GM21528 (cell line): ENCODE results near the gene DLX5.

Experiments
- ATAC-seq: cut with Tn5 transposase; IDR thresholded peaks from one replicate; pipeline ENCODE4 v1.9.1; 2021; ENCODE audit warnings: mild to moderate bottlenecking, moderate library complexity; ENCODE audit not compliant: unreplicated experiment, low FRiP score

DLX5 gene

DNA sequence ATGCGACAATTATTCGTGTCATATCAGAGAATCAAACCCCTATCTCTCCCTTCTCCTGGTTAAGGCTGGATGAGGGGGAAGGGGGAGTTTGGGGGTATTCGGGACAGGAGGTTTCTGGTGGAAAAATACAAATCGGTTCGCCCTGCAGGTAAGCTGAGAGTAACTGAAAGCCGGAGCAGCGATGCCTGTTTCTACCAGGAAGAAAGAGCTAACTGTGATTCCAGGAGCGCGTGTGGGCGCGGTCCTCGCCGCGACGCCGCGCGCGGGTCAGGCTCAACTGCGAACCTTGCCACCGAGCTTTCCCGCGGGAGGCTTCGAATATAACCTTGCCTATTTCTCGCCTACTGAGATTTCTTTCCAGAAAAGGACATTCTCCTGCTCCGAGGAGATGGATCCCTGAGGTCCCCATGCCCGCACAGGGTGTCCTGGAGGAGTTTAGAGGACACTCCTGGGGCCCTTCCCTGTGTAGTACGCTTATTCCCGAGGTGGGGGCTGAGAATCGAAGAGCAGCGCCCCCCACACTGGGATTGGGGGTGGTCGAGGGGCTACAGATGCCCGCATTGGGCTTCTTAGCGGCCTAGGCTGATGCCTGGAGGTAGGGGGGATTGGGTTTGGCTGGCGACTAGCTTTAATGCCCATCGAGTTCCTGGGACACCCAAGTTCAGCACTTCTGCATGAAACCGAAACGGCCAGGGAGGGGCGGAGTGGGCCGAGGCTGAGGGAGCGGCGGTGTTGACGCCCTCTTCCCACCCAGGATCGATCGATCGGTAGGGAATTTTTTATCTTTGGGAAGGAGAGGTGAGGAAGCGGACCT is 32.2 kb downstream of the DLX5 start:
- ATAC-seq = no peak

GRCh38 chr7:96991546-96992191 is 33.0 kb downstream of the DLX5 start:
- no peak for ATAC-seq

- ATAC-seq = no peak
Measured at GRCh38 chr7:96989859-96990317, 34.7 kb downstream of the DLX5 start.

- ATAC-seq = no peak
Measured at GRCh38 chr7:96989241-96989858, 35.3 kb downstream of the DLX5 start.

DNA sequence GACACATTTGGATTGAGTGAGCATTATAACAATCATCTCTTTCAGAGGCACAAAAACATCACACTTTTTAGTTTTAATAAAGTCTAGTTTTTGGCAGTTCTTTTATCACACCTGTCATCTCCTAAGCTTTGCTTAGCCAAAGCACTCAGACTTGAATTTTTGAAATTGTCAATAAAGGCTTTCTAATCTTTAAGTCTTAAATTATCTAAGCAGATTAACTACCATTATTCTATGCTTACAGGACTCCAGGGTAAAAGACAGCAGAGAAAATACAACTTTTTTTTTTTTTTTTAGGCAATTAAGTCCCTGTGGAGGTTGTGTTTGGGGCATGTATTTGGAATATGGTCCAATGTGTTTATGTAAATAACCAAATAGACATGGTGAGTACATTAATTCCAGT is 36.9 kb downstream of the DLX5 start:
- no peak for ATAC-seq

- ATAC-seq = no peak
Measured at GRCh38 chr7:96986901-96987300, 37.7 kb downstream of the DLX5 start.

DNA sequence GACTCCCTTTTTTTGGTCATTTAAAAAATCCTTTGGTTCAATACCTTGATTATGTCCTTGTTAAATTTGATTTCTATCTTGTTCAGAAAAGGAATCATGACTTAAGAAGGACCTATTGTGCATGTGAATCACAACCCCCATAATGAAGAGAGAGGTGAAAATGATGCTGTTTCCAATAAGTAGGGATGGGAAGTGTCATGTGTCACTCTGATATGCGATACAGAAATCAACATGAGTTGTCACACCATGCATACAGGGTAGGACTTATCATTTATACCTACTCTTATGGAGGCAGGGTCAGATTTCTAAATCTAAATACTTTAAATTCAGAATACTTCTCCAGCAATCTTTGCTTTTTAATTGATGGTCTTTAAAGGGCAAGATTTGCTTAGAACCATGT is 38.6 kb downstream of the DLX5 start:
- ATAC-seq = no peak

GRCh38 chr7:96982586-96982985 is 42.0 kb downstream of the DLX5 start:
- no peak for ATAC-seq

DNA sequence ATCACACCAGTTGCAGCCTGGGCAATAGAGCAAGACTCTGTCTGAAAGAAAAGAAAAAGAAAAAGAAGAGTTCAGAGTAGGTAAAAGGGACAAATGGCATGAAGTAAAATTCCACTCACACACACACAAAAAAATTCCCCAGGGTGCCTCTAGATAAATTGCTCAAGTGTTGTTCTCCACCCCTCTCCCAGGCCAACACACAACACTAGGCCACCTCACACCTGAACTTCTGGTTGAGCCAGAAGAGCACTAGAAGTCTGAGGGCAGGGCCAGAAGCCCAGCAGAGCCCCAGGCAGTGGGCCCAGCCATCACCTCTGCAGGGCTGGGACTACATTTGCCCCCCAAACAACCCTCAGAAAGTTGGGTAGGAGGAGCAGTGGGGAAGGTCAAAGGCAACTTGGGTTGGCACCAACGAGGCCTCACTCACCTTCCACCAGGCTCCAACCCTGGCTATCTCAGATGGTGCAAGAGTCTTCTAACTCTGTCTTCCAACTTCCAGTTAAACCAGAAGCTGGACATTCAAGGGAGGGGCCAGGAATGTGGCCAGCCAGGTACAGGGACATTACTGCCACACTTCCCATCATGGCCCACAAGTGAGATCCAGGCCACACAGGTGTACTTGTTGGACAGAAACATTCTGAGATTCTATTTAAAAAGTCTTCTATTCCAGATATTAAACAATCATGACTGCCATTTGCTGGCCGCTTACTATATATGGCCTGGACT is 44.9 kb downstream of the DLX5 start:
- no peak for ATAC-seq

GRCh38 chr7:96977445-96977844 is 47.2 kb downstream of the DLX5 start:
- ATAC-seq = no peak

DNA sequence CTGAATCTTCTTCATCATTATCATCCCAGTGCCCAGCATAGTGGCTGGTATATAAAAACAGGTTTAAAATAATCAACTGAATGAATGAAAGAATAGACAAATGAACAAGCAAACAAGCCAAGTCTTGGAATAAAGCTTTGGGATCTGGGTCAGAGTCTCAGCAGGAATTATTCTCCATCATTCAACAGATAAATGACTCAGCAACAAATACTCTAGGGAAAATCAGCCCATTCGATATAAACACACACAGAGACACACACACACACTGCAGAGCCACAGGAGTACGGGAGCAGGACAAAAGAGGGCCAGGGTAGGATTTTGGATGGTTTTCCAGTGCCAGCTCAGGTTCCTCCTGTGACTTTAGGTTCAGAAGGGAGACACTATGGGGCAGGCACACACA is 48.5 kb downstream of the DLX5 start:
- ATAC-seq = no peak

GRCh38 chr7:96973986-96974385 is 50.6 kb downstream of the DLX5 start:
- no peak for ATAC-seq

DNA sequence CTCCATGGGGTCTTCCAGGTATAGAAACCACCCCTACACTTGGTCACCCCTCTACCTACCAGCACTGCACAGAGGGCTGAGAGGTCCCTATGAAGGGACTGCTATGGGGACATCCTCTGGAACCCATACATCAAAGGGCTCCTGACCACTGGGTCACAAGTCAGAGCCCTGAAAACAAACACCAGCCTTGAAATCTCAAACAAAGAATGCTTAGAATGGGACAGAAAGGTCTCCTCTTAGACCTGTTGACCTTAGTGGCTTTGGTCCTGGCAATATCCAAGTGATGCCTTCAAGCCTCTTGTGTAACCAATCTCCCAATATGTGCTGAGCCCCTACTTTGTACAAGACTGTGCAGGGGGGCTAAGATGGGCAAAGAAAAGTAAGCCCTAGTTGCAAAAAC is 53.9 kb downstream of the DLX5 start:
- ATAC-seq = no peak
